Measurements from ENCODE around the gene PIAS2.

DNA sequence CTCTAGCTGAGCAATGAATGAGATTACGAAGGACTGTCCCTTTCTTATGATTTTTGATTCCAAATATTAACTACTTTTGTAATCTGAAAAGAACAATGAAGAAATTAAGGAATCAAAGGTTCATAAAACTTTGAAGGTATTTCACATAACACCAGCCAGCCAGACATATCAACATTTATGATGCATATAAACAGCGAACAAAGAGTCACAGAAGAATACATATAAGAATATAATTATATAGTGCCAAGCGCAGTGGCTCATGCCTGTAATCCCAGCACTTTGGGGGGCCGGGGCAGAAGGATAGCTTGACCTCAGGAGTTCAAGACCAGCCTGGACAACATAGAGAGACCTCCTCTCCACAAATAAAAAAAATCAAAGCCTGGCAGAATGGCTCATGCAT is 34.1 kb downstream of the PIAS2 start:
- TF ChIP-seq POLR2A (IDR thresholded peaks at IDR 0.05; ENCODE audit: low read depth, low read length) (no peak), POLR2AphosphoS5 (IDR thresholded peaks at IDR 0.05; ENCODE audit: low read depth, low read length) (no peak), TAF1 (IDR thresholded peaks at IDR 0.05; ENCODE audit: borderline replicate concordance, low read depth, low read length) (no peak)

Measured in GM12892 (cell line).